DOHH2 (cell line): ENCODE results near the gene FGF1.

Experiments
- H3F3A ChIP-seq: fragments of 200-600 bp; sonication (generic), shearing (Covaris generic); 2 replicates; pipeline ENCODE4 v1.6.0; 2016; ENCODE audit warnings: antibody characterized with exemption, mild to moderate bottlenecking; ENCODE audit not compliant: control insufficient read depth, insufficient read depth
- H3K27ac ChIP-seq: fragments of 200-600 bp; sonication (generic); 2 replicates; pipeline ENCODE4 v1.5.1; 2014; ENCODE audit warnings: low read depth, mild to moderate bottlenecking, low read length, moderate library complexity
- H3K27me3 ChIP-seq: fragments of 200-600 bp; sonication (generic); 2 replicates; pipeline ENCODE4 v1.6.1; 2014; ENCODE audit warnings: mild to moderate bottlenecking, low read length, mixed read lengths; ENCODE audit not compliant: control insufficient read depth
- H3K36me3 ChIP-seq: fragments of 200-600 bp; sonication (generic); 2 replicates; pipeline ENCODE4 v1.6.1; 2014; ENCODE audit warnings: mild to moderate bottlenecking, low read length, moderate library complexity, mixed read lengths; ENCODE audit not compliant: control insufficient read depth
- H3K4me1 ChIP-seq: fragments of 200-600 bp; sonication (generic); 2 replicates; pipeline ENCODE4 v1.6.1; 2014; ENCODE audit warnings: mild to moderate bottlenecking, low read length, mixed read lengths; ENCODE audit not compliant: control insufficient read depth
- H3K4me2 ChIP-seq: fragments of 200-600 bp; sonication (generic); 2 replicates; pipeline ENCODE4 v1.6.0; 2014; ENCODE audit warnings: mild to moderate bottlenecking, low read length, moderate library complexity
- H3K4me3 ChIP-seq: fragments of 200-600 bp; sonication (generic); 2 replicates; pipeline ENCODE4 v1.5.1; 2014; ENCODE audit warnings: mild to moderate bottlenecking, low read length, mixed read lengths
- H3K79me2 ChIP-seq: fragments of 200-600 bp; sonication (generic); 2 replicates; pipeline ENCODE4 v1.6.1; 2014; ENCODE audit warnings: mild to moderate bottlenecking, low read length, mixed read lengths; ENCODE audit not compliant: control insufficient read depth
- H3K9me2 ChIP-seq: fragments of 200-600 bp; sonication (generic); replicated peaks from 2 replicates; pipeline ENCODE4 v1.6.1; 2014; ENCODE audit warnings: mild to moderate bottlenecking, low read length, mixed read lengths; ENCODE audit not compliant: control insufficient read depth
- H3K9me3 ChIP-seq: fragments of 200-600 bp; sonication (generic); 2 replicates; pipeline ENCODE4 v1.6.1; 2014; ENCODE audit warnings: antibody characterized with exemption, low read length, mixed read lengths; ENCODE audit not compliant: control insufficient read depth, insufficient read depth
- H4K20me1 ChIP-seq: fragments of 200-600 bp; sonication (generic); 2 replicates; pipeline ENCODE4 v1.6.0; 2014; ENCODE audit warnings: low read depth, mild to moderate bottlenecking, antibody characterized with exemption, low read length, moderate library complexity; ENCODE audit not compliant: control insufficient read depth, insufficient read depth
- EZH2phosphoT487 ChIP-seq: fragments of 200-600 bp; sonication (generic); IDR thresholded peaks from 2 replicates; pipeline ENCODE4 v1.6.1; 2017; ENCODE audit warnings: borderline replicate concordance, mild to moderate bottlenecking, antibody characterized with exemption, low read length, moderate library complexity, mixed read lengths
- TF ChIP-seq, protein P1 (sequence below): fragments of 200-600 bp; sonication (generic); IDR thresholded peaks from one replicate; pipeline ENCODE4 v1.5.1; 2014; ENCODE audit warnings: antibody characterized with exemption, mild to moderate bottlenecking, low read depth, low read length; ENCODE audit not compliant: poor library complexity, severe bottlenecking

FGF1 gene

DNA sequence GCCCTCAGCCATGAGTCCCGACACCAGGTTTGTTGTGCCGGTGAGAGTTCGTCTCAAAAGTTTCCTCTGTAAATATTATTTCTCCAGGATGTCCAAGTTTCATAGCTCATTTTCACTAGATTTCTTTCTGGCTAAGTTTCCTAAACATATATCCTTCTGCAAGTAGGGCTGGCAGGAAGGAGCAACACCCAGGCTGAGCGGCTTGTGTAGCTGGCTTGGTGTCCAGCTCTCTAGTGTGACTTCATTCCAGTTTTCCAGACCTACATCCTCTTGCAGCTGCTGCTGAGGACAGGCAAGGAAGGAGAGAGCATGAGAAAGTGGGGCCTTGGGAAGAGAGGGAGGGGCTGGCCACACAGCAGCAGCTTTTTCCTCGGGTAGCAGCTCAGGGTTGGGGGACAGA, 80.3 kb downstream of the FGF1 start:
- TF ChIP-seq, protein P1, sequence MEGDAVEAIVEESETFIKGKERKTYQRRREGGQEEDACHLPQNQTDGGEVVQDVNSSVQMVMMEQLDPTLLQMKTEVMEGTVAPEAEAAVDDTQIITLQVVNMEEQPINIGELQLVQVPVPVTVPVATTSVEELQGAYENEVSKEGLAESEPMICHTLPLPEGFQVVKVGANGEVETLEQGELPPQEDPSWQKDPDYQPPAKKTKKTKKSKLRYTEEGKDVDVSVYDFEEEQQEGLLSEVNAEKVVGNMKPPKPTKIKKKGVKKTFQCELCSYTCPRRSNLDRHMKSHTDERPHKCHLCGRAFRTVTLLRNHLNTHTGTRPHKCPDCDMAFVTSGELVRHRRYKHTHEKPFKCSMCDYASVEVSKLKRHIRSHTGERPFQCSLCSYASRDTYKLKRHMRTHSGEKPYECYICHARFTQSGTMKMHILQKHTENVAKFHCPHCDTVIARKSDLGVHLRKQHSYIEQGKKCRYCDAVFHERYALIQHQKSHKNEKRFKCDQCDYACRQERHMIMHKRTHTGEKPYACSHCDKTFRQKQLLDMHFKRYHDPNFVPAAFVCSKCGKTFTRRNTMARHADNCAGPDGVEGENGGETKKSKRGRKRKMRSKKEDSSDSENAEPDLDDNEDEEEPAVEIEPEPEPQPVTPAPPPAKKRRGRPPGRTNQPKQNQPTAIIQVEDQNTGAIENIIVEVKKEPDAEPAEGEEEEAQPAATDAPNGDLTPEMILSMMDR, result no peak
- no peak for TF ChIP-seq EZH2phosphoT487
- Histone ChIP-seq H3K36me3 (no peaks in the 10 kb centered on the region), H3K4me3 (no peak overlapping the region)

GRCh38 chr5:142602720-142603245, 83.1 kb downstream of the FGF1 start:
- Histone ChIP-seq H3K79me2 (no peaks in the 10 kb centered on the region), H3K27ac (no peak overlapping the region), H3K9me2 (no peaks in the 10 kb centered on the region), H3F3A (no peaks in the 10 kb centered on the region), H3K4me1 (no peaks in the 10 kb centered on the region), H3K9me3 (no peaks in the 10 kb centered on the region), H3K4me2 (no peak overlapping the region), H3K27me3 (peaks cover 7% of the 10 kb centered on the region; the same call in 1 of the 2 replicates), H3K4me3 (no peak overlapping the region), H4K20me1 (no peaks in the 10 kb centered on the region), H3K36me3 (no peaks in the 10 kb centered on the region)
- TF ChIP-seq, protein P1, result no peak
- no peak for TF ChIP-seq EZH2phosphoT487

More for the DNA sequence above, 80.3 kb downstream of the FGF1 start:
- Histone ChIP-seq H3K9me3 (no peaks in the 10 kb centered on the region), H3K27me3 (peaks cover 18% of the 10 kb centered on the region), H3K4me2 (no peak overlapping the region), H3K9me2 (no peaks in the 10 kb centered on the region), H3K79me2 (no peaks in the 10 kb centered on the region), H3K27ac (no peak overlapping the region), H3K4me1 (no peaks in the 10 kb centered on the region), H3F3A (no peaks in the 10 kb centered on the region), H4K20me1 (no peaks in the 10 kb centered on the region; the same call in 1 of the 2 replicates)

- TF ChIP-seq, protein P1, result peak; percentile 25
- no peak for TF ChIP-seq EZH2phosphoT487
- H4K20me1 ChIP-seq, result no peaks in the 10 kb centered on the region
- H3K9me3 ChIP-seq, result no peaks in the 10 kb centered on the region
- no peak overlapping the region for H3K4me2 ChIP-seq
- H3K27ac ChIP-seq, result no peak overlapping the region
- no peaks in the 10 kb centered on the region for H3K79me2 ChIP-seq
- no peaks in the 10 kb centered on the region for H3F3A ChIP-seq
- H3K27me3 ChIP-seq, result 0 out of 2 replicates have a peak, but pooled peaks cover 5% of the 10 kb centered on the region
- H3K36me3 ChIP-seq, result no peaks in the 10 kb centered on the region
- H3K4me1 ChIP-seq, result no peaks in the 10 kb centered on the region
- H3K9me2 ChIP-seq, result no peaks in the 10 kb centered on the region
- H3K4me3 ChIP-seq, result no peak overlapping the region
Observed at GRCh38 chr5:142601432-142601831, 84.5 kb downstream of the FGF1 start.
